GM19455 (cell line): Measurements from ENCODE around the gene PDPK1.
A peak's percentile ranks its signal among the peaks of the same experiment; 100 is the strongest.
"Not testable (repeated sequence)": the region's sequence is repeated elsewhere in the genome, so short reads cannot be mapped to it uniquely, and the experiment has no call there.

ENCODE experiments used
- ATAC-seq: cut with Tn5 transposase; IDR thresholded peaks from one replicate; pipeline ENCODE4 v1.9.1; 2021; ENCODE audit not compliant: unreplicated experiment

PDPK1 gene

DNA sequence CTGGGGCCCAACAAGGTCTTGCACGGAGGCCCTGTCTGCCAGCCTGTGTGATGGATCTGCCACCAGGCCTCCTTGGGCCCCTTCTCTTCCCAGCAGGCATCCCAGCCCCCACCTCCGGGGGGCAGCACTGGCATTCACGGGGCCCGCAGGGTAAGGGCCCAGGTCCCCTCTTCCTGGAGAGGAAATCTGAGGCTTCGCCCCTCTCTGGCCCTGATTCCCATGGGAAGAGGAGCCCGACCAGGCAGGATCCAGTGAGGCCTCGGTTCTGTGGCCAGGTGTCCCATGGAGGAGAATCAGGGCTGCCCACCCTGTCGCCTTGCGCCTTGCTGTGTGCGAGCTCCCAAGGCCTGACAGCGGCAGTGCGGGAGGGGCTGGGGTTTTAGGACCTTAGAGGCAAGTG lies 48.4 kb downstream of the PDPK1 start:
- no peak for ATAC-seq

DNA sequence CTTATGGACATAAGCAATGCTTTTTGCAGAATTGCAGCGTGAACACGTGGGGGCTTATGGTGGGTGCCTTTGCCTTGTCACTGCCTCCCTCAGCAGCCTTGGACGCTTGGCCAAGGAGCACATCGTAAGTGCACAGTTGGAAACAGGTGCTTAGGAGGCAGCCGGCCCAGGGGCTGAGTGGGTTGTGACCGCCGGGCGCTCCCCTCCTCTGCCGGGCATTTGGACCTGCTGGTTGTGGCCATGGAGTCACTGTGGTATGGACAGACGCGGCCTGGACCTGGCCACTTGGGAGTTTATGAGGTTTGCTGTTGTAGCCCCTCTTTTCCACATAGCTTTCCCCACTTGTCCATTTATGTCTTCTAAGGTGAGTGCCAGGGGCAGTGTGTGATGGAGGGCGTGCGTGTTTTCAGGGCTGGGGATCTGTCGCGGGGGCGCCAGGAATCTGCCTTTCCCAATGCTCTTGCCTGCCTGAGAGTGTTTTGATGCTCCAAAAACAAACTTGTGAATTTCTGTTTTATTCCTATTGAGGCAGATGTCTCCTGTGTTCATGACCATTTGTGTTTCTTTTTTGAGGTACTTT lies 49.2 kb downstream of the PDPK1 start:
- no peak for ATAC-seq

DNA sequence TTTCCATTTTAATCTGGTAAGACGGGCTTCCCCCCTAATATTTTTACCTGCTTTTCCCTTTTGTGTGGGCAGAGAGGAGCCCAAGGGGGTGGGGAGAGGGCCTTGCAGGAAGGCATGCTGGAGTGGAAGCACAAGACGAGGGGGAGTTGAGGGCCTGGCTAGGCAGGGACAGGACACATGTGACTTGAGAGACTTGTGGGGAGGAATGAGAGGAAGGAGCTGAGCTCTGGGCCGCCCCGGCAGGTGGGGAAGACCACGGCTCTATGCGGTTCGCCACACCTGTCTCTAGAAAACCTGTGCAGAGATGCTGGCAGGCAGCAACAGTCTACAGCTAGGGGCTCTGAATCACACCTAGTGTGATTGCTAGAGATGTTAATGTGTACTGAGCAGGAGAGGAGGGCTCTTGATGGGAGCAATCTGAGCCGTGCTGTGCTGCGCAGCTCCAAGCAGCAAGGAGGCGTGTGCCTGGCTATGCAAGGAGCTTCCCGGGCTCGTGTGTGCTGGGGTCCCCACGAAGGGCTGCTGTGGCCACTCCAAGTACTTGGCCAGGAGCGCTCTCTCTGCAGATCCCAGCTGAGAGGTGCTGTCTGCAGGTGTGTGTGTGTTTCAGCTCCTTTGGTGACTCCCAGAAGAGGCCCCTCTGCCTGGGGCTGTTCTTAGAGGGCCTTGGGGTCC lies 50.2 kb downstream of the PDPK1 start:
- no peak for ATAC-seq

DNA sequence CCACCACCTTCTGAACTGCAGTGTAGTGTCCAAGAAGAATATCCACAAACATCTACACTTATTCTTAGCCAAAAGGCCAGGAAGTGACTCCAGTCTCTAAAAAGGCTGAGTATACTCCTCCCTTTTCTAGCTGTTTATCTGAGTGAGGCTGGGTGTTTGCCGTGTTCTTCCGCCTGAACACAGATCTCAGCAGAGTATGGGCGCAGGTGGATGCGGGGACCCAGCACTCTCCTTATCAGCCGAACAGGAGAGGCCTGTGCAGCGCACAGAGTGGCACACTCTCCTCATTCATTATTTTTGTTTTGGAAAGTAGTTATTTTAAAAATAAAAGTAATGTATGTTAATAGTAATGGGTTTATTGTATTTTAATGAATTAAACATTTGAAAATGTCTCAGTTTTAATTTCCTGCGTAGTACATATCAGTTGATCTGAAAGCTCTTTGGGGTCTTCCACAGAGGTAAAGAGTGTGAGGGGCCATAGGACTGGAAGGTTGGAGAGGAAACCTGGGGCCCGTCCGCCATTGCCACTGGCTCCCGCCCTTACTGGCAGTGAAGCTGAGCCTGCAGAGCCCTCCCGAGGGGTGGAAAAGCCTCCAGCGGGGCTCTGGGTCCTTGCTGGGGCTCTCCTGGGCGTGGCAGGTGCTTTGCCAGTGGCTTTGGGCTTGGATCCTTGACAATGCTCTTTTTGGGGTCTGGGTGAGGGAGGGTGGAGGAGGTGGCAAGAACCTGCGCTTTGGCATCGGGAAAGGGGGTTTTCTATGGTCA lies 53.8 kb downstream of the PDPK1 start:
- no peak for ATAC-seq

DNA sequence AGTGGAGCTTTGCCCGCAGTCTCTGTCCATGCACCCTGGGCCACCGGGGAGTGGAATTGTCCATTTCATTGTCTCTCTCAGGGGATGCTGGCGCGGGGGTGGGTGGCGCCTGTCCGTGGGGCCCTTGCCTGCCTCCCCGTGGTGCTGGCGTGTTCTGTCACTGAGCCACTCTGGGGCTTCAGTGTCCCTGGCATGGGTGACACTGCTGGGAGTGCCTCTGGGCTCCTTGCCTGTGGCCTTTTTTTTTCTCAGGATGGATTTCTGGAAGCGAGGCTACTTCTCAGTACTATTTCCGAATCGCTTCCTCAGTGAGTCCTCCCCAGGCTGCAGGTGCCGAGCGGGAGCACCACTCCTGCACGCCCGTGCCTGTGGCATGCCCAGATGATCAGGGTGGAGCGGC lies 55.0 kb downstream of the PDPK1 start:
- ATAC-seq: no peak

DNA sequence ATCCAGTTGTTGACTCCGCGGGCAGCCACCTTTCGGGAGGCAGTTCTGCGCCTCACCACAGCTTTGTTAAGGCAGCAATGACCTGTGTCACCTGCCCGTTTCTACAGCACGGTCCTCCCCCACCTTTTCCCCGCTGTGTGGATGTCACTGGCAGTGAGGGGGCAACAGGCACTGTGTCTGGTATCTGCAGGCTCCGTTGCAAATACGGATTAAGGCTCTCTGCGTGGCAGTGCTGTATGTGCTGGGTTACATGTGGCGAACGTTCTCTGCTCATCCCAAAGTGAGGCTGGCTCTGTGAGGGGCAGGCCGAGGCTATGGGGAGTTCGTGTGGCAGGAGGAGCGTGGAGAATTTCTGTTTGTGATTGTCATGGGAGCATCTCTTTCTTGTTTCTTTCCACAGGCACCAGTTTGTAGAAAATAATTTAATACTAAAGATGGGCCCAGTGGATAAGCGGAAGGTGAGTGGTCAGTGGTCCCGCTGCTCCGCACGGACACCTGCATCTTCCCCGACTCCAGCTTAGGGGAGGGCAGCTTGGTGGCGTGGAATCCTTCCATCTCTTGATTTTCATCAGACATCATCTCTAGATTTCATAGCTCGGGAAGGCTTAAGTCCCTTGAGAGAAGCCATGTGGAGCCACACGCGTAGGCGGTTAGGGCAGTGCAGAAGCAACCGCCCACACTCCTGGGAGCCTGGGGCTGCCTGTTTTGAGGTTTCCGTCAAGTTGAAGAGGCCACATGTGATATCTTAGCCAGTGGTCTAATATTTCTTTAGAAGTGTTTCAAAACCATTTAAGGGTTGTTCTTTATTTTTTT lies 57.8 kb downstream of the PDPK1 start:
- ATAC-seq: no peak

DNA sequence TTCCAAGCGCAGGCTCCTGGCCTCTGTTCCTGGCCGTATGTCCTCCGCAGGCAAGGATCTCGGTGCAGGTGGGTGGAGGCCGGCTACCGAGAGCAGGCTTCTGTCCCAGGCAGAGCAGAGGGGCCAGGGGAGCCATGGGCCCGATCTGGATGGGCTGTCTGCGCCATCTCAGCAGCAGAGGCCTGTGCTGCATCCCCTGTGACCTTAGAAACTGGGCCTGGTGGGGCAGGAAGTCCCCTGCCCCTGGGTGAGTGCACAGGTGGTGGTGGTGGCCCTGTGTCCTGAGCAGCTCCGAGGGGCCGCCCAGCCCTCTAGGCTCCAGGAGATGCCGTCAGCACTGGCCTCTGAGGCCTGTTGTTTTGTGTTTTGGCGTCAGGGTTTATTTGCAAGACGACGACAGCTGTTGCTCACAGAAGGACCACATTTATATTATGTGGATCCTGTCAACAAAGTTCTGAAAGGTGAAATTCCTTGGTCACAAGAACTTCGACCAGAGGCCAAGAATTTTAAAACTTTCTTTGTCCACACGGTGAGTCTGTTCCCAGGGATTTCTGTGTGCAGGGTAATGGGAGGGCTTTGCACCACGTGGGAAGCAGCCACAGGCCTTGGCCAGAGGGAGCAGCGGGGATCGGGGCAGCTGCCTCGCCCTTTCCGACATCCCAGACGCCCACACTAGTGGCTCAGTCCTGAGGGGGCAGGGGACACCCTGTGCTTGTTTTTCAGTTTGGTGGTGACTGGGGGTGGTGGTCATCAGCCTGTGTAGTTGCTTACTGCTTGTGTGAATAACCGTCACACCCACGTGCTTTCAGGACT lies 59.1 kb downstream of the PDPK1 start:
- ATAC-seq: no peak

DNA sequence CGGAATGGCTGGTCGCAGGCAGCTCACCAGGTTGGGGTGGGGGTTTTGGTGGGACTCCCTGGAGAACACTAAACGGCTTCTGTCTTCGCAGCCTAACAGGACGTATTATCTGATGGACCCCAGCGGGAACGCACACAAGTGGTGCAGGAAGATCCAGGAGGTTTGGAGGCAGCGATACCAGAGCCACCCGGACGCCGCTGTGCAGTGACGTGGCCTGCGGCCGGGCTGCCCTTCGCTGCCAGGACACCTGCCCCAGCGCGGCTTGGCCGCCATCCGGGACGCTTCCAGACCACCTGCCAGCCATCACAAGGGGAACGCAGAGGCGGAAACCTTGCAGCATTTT lies 59.7 kb downstream of the PDPK1 start:
- ATAC-seq: no peak

DNA sequence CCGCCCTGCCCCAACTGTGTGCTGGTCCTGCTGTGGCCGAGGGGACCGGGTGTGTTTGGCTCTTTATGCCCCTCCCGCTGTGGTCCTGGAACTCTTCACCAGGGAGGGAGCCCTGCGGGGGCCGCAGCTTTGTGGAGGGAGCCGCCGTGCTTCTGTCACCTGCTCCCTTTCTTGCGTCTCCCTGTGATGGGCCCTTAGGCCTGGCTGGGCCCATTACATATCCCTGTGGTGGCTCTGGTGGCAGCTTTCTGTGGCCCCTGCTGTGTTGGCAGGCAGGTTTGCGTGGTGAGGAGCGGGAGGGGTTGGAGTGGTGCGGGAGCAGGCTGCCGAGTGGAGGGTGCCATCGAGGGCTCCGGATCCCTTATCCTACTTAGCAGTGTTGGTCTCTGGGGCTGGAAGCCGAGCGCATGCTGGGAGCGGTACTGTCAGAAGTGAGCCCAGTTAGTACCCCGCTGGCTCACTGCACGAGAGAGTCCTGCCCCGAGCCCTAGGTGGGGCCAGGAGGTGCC lies 60.4 kb downstream of the PDPK1 start:
- ATAC-seq: no peak

DNA sequence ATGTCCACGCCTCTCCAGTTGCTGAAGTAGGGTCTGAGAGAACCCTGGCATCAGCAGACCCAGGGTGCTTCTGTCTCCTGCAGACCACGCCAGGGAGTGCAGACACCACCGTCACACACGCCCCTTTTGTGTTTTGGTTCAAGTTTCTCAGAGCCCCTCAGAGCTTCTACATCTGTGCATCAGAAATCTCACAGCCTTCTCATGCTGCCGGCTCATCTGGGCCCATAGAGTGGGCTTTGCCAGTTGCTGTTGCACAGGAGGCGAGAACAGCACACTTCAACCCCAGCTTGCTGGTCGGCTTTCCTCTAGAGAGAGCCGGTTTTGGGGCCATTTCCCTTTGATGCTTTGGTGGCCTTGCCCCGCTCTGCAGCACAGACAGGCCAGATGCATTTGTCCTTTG lies 60.9 kb downstream of the PDPK1 start:
- ATAC-seq: no peak

DNA sequence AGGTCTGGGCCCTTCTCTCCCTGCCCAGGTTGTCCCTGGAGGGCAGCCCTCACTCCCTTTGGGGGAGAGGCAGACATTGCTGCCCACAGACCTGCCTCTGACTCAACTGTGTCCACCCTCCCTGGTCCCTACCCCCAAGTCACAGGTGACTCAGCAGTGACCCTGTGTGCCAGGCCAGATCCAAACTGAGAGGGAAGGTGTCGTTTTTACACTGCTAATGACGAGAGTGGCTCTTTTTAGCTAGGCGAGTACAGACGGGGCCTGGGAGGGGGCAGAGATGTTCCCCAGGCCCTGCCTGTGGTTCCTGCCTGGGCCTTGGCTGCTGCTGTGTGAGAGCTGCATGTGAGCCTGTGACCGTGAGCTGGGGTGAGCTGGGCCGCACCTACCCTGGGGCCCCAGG lies 61.3 kb downstream of the PDPK1 start:
- ATAC-seq: not testable (repeated sequence)

DNA sequence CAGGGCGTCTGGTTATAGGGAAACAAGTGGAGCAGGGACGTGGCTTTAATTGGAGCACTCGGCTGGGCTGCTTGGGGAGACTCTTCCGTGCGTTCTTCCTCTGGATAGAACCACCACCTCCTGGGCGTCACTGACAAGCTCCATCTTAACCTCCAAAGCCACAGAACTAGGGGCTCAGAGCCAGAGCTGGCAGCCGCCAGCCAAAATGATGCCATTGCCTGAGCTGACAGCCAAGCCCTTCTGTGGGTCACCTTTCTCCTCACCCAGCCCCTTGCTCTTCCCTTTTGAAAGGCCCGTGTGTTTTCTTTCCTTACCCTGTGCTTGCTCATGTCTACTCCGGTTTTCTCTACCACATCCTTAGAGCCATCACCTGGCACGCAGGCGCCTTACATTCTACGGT lies 62.0 kb downstream of the PDPK1 start:
- not testable (repeated sequence) for ATAC-seq

DNA sequence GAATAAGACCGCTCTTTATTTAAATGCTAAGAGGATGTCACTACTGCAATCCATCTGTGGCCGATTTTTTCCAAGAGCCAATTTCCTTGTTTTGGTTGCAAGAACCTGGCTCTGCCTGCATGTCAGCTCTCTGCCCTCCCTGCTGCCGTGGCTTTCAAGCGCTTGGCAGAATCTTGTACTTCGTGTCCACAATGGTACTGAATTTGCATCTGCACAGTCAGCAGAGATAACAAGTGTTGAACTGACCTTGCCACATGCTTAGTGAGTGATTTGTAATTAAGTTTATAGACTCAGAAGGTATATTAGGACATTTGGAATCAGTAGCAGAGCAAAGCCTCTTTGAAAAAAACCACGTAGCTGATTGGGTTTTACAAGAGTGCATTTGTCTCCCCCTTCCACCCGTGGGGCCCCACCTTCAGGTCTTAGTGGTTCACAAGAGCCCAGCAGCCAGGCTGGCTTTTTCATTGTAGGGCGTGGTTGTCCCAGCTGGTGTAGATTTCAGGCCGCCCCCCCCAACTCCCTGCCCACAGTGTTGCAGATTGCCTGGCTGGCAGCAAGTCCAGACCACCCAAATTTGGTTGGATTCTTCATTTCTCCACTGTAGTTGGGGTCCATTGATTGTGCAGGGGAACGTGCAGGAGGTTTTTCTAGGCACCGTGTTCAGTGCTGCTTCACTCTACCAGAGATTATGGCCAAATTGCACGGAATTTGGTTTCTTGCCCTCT lies 63.6 kb downstream of the PDPK1 start:
- ATAC-seq: not testable (repeated sequence)

DNA sequence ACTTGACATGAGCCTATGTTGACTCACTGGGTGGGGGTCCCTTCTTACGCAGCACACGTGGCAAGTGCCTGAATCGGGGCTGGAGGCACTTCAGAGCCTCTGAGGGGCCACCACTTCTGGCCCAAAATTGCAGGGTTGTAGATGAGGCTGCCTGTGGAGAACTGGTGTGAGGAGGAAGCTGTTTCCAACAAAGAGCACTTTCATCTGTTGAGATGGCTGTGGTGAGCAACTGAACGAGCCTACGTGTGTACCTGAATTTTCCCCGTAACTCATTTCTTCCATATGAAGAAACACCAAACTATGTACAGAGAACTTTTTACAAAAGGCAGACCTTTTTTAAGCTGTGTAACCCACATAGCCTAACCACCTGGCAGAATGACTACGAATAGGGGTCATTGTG lies 64.4 kb downstream of the PDPK1 start:
- ATAC-seq: not testable (repeated sequence)

DNA sequence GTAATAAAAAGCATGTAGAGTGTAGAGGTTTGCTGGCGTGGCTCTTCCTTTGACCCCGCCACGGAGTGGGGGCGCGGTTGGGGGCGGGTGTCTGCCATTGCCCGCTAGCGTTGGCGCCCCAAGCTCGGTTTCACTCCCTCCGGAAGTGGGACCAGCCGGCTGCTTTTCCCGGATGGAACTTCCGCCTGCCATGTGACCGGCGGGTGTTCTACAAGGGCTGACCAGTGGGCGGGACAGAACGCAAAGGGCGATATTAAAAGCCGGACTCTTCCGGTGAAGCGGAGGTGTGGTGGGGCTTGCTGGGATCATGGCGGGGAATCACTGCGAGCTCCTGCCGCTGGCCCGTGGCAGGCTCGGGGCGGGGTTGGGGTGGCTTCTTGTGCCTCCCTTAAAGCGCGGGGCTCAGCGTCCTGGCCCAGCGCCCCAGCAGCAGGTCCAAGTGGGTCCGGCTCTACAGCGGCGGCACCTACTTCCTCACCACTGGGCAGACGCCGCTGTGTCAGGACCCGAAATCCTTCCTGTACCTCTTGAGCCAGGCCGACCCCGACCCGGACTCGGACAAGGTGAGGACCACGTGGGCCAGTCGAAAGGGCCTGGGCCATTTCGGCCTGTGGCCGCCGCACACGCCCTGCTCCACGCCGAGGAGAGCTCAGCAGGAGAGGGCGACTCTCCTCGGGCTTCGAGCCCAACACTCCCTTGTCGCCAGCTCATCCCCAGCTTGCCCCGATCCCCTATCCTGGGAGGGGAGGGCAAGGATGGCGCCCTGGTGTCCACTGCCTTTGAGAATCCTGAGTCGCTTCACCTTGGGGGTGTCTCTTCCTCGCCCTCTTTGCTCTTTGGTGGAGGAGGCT lies 65.6 kb downstream of the PDPK1 start:
- peak; percentile 62 for ATAC-seq

DNA sequence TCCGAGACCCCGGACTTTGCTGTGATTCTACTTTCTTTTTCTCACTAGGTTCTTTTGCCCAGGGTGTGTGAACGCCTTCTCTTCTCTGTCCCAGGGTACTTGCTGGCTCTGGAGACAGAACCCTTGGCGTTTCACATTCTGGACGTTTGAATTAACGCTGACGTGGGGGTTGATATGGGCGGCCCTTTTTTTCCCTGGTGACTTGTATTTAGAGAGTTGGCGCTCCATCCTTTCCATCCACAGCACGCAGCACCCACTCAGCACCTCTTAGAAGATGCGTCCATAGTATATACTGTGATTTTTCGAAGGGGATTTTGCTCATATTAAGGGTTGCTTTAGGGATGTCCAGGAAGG lies 66.2 kb downstream of the PDPK1 start:
- ATAC-seq: not testable (repeated sequence)

DNA sequence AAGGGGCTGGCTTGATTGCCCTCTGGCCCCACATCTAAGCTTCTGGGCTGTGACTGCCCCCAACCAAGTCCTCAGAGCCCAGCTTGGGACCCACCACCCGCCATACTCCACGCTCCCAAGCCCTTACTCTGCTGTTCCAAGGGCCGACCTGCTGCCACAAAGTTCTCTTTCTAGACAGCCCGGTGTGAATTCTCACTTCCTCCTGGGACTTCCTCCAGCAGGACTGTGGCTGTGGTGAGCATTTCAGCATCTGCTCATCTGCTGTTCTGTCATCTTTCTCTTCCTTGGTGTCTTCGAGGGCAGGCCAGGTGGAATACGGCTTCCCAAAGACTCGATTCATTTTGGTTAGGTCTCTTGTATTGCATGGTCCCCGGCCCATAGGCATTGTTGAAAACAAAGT lies 69.0 kb downstream of the PDPK1 start:
- ATAC-seq: not testable (repeated sequence)

DNA sequence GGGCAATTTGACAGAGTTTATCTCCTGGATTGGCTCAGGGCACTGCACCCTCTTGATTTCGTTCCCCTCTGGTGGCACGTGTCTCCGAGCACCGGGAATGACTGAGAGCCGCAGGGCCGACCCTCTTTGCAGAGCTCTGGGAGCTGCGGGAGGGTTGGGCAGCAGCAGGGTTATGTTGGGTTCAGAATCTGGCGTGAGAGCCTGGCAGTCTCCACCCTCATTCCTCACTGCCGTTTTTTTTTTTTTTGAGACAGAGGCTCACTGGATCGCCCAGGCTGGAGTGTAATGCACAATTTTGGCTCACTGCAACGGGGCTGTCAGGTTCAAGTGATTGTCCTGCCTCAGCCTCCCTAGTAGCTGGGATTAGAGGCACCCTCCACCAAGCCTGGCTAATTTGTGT lies 71.5 kb downstream of the PDPK1 start:
- ATAC-seq: not testable (repeated sequence)

DNA sequence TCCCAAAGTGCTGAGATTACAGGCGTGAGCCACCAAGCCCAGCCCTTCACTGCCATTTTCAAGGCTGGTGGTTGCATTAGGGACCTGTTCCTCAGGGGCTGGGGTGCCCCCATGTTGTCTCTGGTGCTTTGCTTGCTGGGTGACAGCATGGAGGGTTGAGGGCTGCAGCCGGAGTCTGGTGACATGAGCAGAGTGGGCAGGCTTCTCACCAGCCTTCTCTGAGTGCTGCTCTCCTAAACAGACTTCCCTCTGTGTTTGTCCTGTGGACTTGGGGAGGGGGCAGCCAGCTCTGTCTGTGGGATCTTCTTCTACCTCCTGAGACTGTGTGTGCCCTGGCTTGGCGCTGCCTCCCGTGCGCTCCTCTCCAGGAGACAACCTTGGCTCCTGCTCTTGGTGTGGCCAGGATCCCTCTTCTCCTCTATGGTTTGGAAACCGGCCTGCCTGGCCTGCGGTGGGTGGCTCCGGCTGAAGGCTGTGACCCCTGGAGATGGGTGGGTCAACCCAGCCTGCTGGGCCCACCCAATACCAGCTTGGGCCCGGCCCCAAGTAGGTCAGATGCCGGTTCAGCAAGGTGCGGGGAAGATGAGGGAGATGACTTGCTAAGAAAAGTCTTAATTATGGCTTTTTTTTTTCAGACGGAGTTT lies 72.1 kb downstream of the PDPK1 start:
- no peak for ATAC-seq
